Erythroblast (primary cell): ENCODE results near the gene SOBP.
"Not testable (repeated sequence)": the region's sequence is repeated elsewhere in the genome, so short reads cannot be mapped to it uniquely, and the experiment has no call there.

Experiments
- GATA1 ChIP-seq: IDR thresholded peaks from 2 replicates; pipeline ENCODE4 v1.6.1; 2011; ENCODE audit warnings: low read depth, mild to moderate bottlenecking, control low read depth, low read length, moderate library complexity
- POLR2A ChIP-seq: IDR thresholded peaks from 2 replicates; pipeline ENCODE4 v1.6.1; 2011; ENCODE audit warnings: mild to moderate bottlenecking, low read length

DNA sequence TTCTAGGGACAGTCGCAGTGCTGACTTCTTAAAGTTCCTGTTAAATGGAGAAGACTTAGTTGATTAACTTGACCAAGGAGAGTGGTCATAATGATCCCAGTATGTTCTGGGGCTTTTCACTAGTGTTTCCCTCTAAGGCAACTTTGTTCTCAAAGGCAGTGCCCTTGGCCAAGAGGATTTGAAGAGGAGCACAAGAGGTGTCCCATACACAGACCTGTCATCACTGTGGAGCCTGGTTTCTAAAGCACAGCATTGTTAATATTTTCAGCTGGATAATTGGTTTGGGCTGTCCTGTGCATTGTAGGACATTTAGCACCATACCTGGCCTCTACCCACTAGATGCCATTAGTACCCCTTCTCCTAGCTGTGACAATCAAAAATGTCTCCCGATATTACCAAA lies 30.8 kb downstream of the SOBP start:
- not testable (repeated sequence) for TF ChIP-seq POLR2A, GATA1
